GM12878 (cell line): ENCODE data around the gene KRT34. TPM values are rescaled to one million over a fixed set of nuclear protein-coding genes. Genes with fewer than 3 reads are reported as not detected.

Experiments used
- ATAC-seq: fragments of 200-7000 bp; cut with Tn5 transposase; 3 replicates; pipeline ENCODE4 v1.9.1; 2020; ENCODE audit warnings: mild to moderate bottlenecking, moderate library complexity
- BruUV-seq: library from RNA; stranded (reverse); fragments of 400-500 nt; replicated peaks from 2 replicates; lab custom pipeline; 2021; lab: Mats Ljungman, UMichigan
- CTCF ChIA-PET: fragments of 300-600 bp; sonication (Branson Sonifier 250); formaldehyde crosslinking; extraction: SDS; loops from one replicate; lab custom pipeline; 2021; ENCODE audit warnings: inconsistent platforms; lab: Yijun Ruan, JAX
- POLR2A ChIA-PET: fragments of 350-600 bp; formaldehyde crosslinking; extraction: SDS; loops from one replicate; lab custom pipeline; 2021; ENCODE audit warnings: inconsistent platforms; lab: Charles Lee
- RAD21 ChIA-PET: fragments of 300-600 bp; sonication (Branson Sonifier 250); formaldehyde crosslinking; loops from one replicate; lab custom pipeline; 2023; ENCODE audit warnings: antibody characterized with exemption; ENCODE audit not compliant: unreplicated experiment; lab: Charles Lee
- SMC1A ChIA-PET: fragments of 300-600 bp; sonication (Branson Sonifier 250); formaldehyde crosslinking; loops from one replicate; lab custom pipeline; 2023; ENCODE audit not compliant: unreplicated experiment, uncharacterized antibody; lab: Charles Lee
- DNase-seq: peaks from one replicate; pipeline ENCODE4 v3.0.0-alpha.2; 2011; ENCODE audit warnings: low read depth, low spot score
- FAIRE-seq: peaks from 3 replicates; lab custom pipeline; 2011; peaks lifted over from hg19 to GRCh38; lab: Jason Lieb, UNC
- H2AFZ ChIP-seq: 2 replicates; pipeline ENCODE4 v1.6.0; 2011; ENCODE audit warnings: low read depth, low read length, control low read depth; ENCODE audit not compliant: control insufficient read depth
- H3K27ac ChIP-seq: 2 replicates; pipeline ENCODE4 v1.5.1; 2011; ENCODE audit warnings: control low read depth; ENCODE audit not compliant: control insufficient read depth, insufficient read depth
- H3K27me3 ChIP-seq, 2 experiments: replicated peaks in 1 of 2; 2 replicates each; pipeline versions ENCODE4 v1.6.0 to v1.6.1; 2011; ENCODE audit warnings: low read length in 1 of 2; ENCODE audit not compliant: control insufficient read depth in 2 of 2, insufficient read depth in 2 of 2
- H3K36me3 ChIP-seq, 2 experiments: 2 replicates each; pipeline ENCODE4 v1.5.1; 2011; ENCODE audit warnings: low read length in 1 of 2; ENCODE audit not compliant: control insufficient read depth in 2 of 2, insufficient read depth in 2 of 2
- H3K4me1 ChIP-seq: 2 replicates; pipeline ENCODE4 v1.6.1; 2011; ENCODE audit warnings: mild to moderate bottlenecking, low read length, moderate library complexity, mixed read lengths; ENCODE audit not compliant: control insufficient read depth, insufficient read depth
- H3K4me2 ChIP-seq: 2 replicates; pipeline ENCODE4 v1.6.0; 2011; ENCODE audit warnings: control low read depth; ENCODE audit not compliant: control insufficient read depth, insufficient read depth
- H3K4me3 ChIP-seq: fragments of 200-600 bp; sonication (generic); 2 replicates; pipeline ENCODE4 v1.5.1; 2016
- H3K79me2 ChIP-seq: 2 replicates; pipeline ENCODE4 v1.6.0; 2011; ENCODE audit warnings: low read length; ENCODE audit not compliant: control insufficient read depth, insufficient read depth
- H3K9ac ChIP-seq: 2 replicates; pipeline ENCODE4 v1.8.0; 2011; ENCODE audit warnings: low read length, control low read depth, mixed read lengths; ENCODE audit not compliant: control insufficient read depth, insufficient read depth
- H3K9me3 ChIP-seq: replicated peaks from 3 replicates; pipeline ENCODE4 v1.5.1; 2011; ENCODE audit warnings: mild to moderate bottlenecking, low read length; ENCODE audit not compliant: control insufficient read depth, insufficient read depth
- H4K20me1 ChIP-seq: 2 replicates; pipeline ENCODE4 v1.6.0; 2011; ENCODE audit not compliant: control insufficient read depth, insufficient read depth
- IKZF1 ChIP-seq: fragments of 450-650 bp; conservative IDR thresholded peaks from 2 replicates; pipeline ENCODE4 v1.6.1; 2017; ENCODE audit warnings: antibody characterized with exemption, mild to moderate bottlenecking
- RAD21 ChIP-seq: IDR thresholded peaks from 2 replicates; pipeline ENCODE4 v1.6.1; 2011; ENCODE audit warnings: mild to moderate bottlenecking, low read depth, low read length, moderate library complexity; ENCODE audit not compliant: insufficient read depth
- SRF ChIP-seq, 2 experiments: IDR thresholded peaks; 2 replicates each; pipeline ENCODE4 v1.6.1; 2011; ENCODE audit warnings: low read depth in 2 of 2, low read length in 2 of 2, mild to moderate bottlenecking in 1 of 2, moderate library complexity in 1 of 2
- WGBS: methylation state at CpG from one replicate; pipeline ENCODE4 v1.1.6; 2016; ENCODE audit warnings: low lambda C conversion rate; ENCODE audit not compliant: insufficient replicate concordance, insufficient coverage; ENCODE audit errors: missing lambda C conversion rate; 5-methylcytosine and 5-hydroxymethylcytosine counted together
- in situ Hi-C: fragments of 300-500 bp; cut with MboI; formaldehyde crosslinking; loops from 9 replicates; pipeline ENCODE4 v1.14.3; 2018; ENCODE audit warnings: mixed read lengths
- intact Hi-C: fragments of 100-400 bp; cut with micrococcal nuclease; formaldehyde crosslinking; loops from one replicate; pipeline ENCODE4 v1.14.2; 2022; ENCODE audit not compliant: unreplicated experiment
- polyA plus RNA-seq, 11 experiments: library from polyadenylated mRNA; depleted of rRNA in 4 of 11; unstranded in 6 of 11; stranded (reverse) in 5 of 11; fragments of >200 nt; fragmentation: Nextera tagmentation in 4 of 11; fragmentation: Illumina TruSeq in 1 of 11; extraction: Ambion mirVana in 4 of 11; extraction: Trizol in 1 of 11; gene quantifications; 1 replicate in 1 of 11; 2 replicates in 10 of 11; pipeline versions ENCODE4 v1.2.1 to v1.2.3, GENCODE V29; 2011 to 2016; ENCODE audit warnings: inconsistent platforms in 2 of 11, missing spikeins in 2 of 11, low read depth in 1 of 11
- total RNA-seq, 4 experiments: library from RNA; depleted of rRNA in 3 of 4; stranded (reverse); fragments of >200 nt in 3 of 4; fragmentation: Illumina TruSeq in 1 of 4; extraction: Trizol in 1 of 4; gene quantifications; 2 replicates each; pipeline versions ENCODE4 v1.2.1 to v1.2.3, GENCODE V29; 2013 to 2021
- TF ChIP-seq, protein P1 (sequence below): IDR thresholded peaks from 2 replicates; pipeline ENCODE4 v1.6.1; 2012; ENCODE audit warnings: mild to moderate bottlenecking, low read depth, low read length
- TF ChIP-seq, protein P2 (sequence below), 3 experiments: IDR thresholded peaks in 2 of 3; conservative IDR thresholded peaks in 1 of 3; 2 replicates each; pipeline ENCODE4 v1.5.1; 2011; ENCODE audit warnings: low read depth in 3 of 3, low read length in 3 of 3, mild to moderate bottlenecking in 3 of 3, control low read depth in 2 of 3, moderate library complexity in 2 of 3, inconsistent platforms in 1 of 3, mixed read lengths in 1 of 3; ENCODE audit not compliant: control insufficient read depth in 2 of 3, insufficient read depth in 1 of 3; ENCODE audit errors: extremely low read depth in 1 of 3

Gene KRT34
- total and polyA plus RNA-seq, 10 of the 15 experiments (the other 5 are each of a cell fraction or from before 2014, with no cell fraction given): not detected

DNA sequence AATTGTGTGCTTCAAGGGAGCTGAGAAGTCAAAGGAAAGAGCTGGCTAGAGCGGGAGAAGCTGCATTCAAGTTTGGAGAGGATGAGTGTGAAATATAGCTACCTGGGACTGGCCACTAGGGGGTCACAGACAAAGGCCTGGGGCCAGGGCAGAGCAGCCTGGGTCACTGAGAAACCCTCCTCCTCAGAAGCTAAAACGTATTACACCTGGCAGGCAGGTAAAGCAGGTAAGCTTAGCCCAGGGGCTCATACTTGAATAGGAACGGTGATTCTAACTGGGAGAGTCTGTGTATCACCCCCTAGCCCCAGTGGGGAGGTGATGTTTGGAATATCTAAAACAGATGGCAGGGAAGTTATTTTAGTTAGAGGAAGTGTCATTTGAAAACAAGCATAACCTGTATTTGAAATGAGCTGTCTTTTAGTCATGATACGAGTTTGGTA is 35.5 kb upstream of the KRT34 start:
- in situ Hi-C loops (no loop called here), intact Hi-C loops (no loop called here)
- 0% methylated on average over 4 of the region's 4 CpGs for WGBS
- ChIA-PET CTCF (interaction anchor here (0.9 to 1.4 kb wide), 4 partner anchors 9 to 245 kb away, joined by 3 to 4 read pairs (median 3); no protein-coding TSS in a partner anchor), SMC1A (interaction anchor here (1.0 to 1.5 kb wide), 2 partner anchors 84 to 145 kb away, joined by 3 read pairs; no protein-coding TSS in a partner anchor), RAD21 (no interaction called here), POLR2A (no interaction called here)
- Histone ChIP-seq H3K79me2 (no peaks in the 10 kb centered on the region), H4K20me1 (no peaks in the 10 kb centered on the region), H3K4me1 (no peaks in the 10 kb centered on the region), H3K4me3 (no peak overlapping the region), H2AFZ (no peak overlapping the region), H3K36me3 (no peaks in the 10 kb centered on the region), H3K9me3 (no peaks in the 10 kb centered on the region), H3K9ac (no peak overlapping the region), H3K27me3 (no peaks in the 10 kb centered on the region; a peak in 1 of 4 replicates), H3K27ac (no peak overlapping the region), H3K4me2 (no peak overlapping the region)
- no peak for TF ChIP-seq IKZF1
- TF ChIP-seq SRF (IDR thresholded peaks at IDR 0.05; ENCODE audit: low read depth in 2 of 2, low read length in 2 of 2): no peak
- no peak for TF ChIP-seq RAD21
- TF ChIP-seq, protein P1, sequence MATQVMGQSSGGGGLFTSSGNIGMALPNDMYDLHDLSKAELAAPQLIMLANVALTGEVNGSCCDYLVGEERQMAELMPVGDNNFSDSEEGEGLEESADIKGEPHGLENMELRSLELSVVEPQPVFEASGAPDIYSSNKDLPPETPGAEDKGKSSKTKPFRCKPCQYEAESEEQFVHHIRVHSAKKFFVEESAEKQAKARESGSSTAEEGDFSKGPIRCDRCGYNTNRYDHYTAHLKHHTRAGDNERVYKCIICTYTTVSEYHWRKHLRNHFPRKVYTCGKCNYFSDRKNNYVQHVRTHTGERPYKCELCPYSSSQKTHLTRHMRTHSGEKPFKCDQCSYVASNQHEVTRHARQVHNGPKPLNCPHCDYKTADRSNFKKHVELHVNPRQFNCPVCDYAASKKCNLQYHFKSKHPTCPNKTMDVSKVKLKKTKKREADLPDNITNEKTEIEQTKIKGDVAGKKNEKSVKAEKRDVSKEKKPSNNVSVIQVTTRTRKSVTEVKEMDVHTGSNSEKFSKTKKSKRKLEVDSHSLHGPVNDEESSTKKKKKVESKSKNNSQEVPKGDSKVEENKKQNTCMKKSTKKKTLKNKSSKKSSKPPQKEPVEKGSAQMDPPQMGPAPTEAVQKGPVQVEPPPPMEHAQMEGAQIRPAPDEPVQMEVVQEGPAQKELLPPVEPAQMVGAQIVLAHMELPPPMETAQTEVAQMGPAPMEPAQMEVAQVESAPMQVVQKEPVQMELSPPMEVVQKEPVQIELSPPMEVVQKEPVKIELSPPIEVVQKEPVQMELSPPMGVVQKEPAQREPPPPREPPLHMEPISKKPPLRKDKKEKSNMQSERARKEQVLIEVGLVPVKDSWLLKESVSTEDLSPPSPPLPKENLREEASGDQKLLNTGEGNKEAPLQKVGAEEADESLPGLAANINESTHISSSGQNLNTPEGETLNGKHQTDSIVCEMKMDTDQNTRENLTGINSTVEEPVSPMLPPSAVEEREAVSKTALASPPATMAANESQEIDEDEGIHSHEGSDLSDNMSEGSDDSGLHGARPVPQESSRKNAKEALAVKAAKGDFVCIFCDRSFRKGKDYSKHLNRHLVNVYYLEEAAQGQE: no peak
- TF ChIP-seq, protein P2, sequence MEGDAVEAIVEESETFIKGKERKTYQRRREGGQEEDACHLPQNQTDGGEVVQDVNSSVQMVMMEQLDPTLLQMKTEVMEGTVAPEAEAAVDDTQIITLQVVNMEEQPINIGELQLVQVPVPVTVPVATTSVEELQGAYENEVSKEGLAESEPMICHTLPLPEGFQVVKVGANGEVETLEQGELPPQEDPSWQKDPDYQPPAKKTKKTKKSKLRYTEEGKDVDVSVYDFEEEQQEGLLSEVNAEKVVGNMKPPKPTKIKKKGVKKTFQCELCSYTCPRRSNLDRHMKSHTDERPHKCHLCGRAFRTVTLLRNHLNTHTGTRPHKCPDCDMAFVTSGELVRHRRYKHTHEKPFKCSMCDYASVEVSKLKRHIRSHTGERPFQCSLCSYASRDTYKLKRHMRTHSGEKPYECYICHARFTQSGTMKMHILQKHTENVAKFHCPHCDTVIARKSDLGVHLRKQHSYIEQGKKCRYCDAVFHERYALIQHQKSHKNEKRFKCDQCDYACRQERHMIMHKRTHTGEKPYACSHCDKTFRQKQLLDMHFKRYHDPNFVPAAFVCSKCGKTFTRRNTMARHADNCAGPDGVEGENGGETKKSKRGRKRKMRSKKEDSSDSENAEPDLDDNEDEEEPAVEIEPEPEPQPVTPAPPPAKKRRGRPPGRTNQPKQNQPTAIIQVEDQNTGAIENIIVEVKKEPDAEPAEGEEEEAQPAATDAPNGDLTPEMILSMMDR (IDR thresholded peaks at IDR 0.05 in 2 of 3, conservative IDR thresholded peaks at IDR 0.05 in 1 of 3; ENCODE audit: control insufficient read depth in 2 of 3, extremely low read depth in 1 of 3, insufficient read depth in 1 of 3, low read depth in 3 of 3, low read length in 3 of 3): peak; percentile 29 to 68 (median 59)
- peak; percentile 76 for ATAC-seq
- no peak for DNase-seq
- no peak for FAIRE-seq
- no TSS peak for BruUV-seq
